ENCODE data around the gene ARFIP1.
"Not testable (repeated sequence)": the region's sequence is repeated elsewhere in the genome, so short reads cannot be mapped to it uniquely, and the experiment has no call there.

Gene ARFIP1

DNA sequence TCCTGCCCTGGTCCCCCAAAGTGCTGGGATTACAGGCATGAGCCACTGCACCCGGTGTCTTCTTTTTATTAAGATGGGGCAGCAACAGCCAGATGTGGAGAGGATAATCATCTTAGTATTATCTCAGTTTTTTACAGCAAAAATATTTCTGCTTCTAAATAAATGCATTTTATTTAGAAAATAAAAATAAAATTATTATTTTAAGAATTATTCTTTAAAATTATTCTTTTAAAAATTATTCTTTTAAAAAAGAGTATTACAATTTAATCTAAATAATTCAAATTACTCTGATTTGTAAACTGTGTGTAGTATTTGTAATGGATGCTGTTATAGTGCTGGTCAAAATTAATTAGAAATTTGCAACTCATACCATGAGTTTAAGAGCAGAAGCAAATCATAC lies 67.6 kb downstream of the ARFIP1 start:
- no peak for DNase-seq (ENCODE audit: low spot score)

- no peak for DNase-seq (ENCODE audit: low spot score)
These were observed 68.8 kb downstream of the ARFIP1 start for GRCh38 chr4:152848508-152848907.

- no peak for DNase-seq (ENCODE audit: low spot score)
These were observed 69.6 kb downstream of the ARFIP1 start for GRCh38 chr4:152849350-152849749.

DNA sequence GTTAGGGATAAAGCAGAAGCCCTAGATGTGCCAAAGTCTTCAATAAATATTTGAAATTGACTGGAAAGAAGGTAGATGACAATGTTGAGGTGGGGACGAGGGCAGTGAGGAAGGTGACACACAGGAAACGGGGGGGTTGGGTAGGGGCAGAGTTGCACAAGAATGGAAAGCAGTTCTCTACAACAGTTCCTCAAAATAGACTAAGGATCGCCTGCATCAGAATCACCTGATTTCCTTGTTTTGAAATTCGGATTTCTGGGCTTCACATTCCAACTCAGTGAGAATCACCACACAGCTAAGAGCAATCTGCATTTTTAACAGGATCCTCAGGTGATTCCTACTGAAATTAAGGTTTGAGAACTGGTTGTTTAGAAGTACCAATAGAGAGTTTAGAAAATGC lies 70.6 kb downstream of the ARFIP1 start:
- DNase-seq (ENCODE audit: low spot score) = no peak

DNA sequence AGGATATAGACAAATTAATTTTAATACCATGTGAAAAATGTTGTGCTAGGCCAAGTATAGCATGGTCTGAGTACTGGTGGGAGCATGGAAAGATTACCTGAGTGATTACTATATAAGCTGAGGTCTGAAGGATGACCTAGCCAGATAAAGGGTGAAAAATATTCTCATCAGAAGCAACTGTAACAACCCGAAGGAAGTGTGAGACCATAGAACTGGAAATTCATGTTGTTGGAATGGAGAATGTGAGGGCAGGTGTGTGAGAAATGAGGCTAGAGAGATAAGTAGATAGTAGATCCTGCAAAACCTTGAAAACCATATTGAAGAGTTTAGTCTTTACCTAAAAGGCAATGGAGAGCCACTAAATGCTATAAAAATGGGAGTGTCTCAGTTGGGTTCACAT lies 71.5 kb downstream of the ARFIP1 start:
- DNase-seq (ENCODE audit: low spot score) = no peak

- DNase-seq (ENCODE audit: low spot score) = no peak
These were observed 73.5 kb downstream of the ARFIP1 start for GRCh38 chr4:152853293-152853692.

DNA sequence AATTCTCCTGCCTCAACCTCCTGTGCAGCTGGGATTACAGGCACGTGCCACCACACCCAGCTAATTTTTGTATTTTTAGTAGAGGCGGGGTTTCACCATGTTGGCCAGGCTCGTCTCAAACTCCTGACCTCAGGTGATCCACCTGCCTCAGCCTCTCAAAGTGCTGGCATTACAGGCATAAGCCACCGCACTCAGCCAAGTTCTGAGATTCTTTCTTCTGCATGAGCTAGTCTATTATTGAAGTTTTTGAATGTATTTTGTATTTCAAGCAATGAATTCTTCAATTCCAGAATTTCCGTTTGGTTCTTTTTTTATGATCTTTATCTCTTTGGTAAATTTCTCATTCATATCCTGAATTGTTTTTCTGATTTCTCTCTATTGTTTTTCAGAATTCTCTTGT lies 74.3 kb downstream of the ARFIP1 start:
- DNase-seq (ENCODE audit: low spot score) = not testable (repeated sequence)

- DNase-seq (ENCODE audit: low spot score) = no peak
These were observed 77.2 kb downstream of the ARFIP1 start for GRCh38 chr4:152856960-152857359.

- no peak for DNase-seq (ENCODE audit: low spot score)
These were observed 79.2 kb downstream of the ARFIP1 start for GRCh38 chr4:152858934-152859333.

GRCh38 chr4:152860046-152860445 lies 80.3 kb downstream of the ARFIP1 start:
- no peak for DNase-seq (ENCODE audit: low spot score)

DNA sequence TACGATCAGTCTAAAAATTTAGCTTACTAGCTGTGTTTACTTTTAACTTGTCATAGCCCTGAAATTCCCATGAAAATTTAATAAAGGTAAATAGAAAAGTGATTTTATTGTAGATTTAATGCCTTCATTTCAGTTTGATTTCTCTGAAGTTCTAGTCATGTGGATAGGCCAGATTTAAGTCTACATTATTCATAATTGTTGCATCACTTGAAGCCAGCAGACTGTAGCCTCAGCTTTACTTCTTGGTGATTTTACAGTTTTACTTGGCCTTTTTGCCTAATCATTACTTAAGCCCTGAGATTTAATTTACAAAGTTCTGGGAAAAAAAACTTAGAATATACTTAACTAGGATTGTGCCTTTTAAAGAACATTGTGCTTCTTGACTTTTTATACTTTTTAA lies 82.9 kb downstream of the ARFIP1 start:
- DNase-seq (ENCODE audit: low spot score) = no peak

GRCh38 chr4:152864361-152864760 lies 84.6 kb downstream of the ARFIP1 start:
- no peak for DNase-seq (ENCODE audit: low spot score)

- DNase-seq (ENCODE audit: low spot score) = not testable (repeated sequence)
These were observed 86.8 kb downstream of the ARFIP1 start for GRCh38 chr4:152866432-152866993.

- DNase-seq (ENCODE audit: low spot score) = no peak
These were observed 90.9 kb downstream of the ARFIP1 start for GRCh38 chr4:152870606-152871005.

DNA sequence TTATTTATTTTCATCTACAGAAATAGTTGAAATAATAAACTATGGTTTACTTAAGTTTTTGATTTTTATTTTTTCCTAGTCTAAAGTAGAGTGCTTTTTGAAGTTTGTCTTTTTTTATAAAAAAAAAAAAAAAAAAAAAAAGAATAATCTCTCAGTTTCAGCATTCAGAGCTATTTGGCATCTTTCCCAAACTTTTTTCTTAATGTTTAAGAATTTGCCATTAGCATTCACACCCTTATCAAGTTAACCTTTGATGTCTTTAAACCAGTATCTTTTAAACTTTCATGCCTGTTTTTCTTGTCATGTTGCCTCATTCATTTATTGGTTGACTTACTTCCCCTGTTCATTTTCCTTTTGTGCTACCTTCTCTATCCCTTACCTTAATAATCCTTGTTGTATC lies 95.5 kb downstream of the ARFIP1 start:
- DNase-seq (ENCODE audit: low spot score) = no peak

DNA sequence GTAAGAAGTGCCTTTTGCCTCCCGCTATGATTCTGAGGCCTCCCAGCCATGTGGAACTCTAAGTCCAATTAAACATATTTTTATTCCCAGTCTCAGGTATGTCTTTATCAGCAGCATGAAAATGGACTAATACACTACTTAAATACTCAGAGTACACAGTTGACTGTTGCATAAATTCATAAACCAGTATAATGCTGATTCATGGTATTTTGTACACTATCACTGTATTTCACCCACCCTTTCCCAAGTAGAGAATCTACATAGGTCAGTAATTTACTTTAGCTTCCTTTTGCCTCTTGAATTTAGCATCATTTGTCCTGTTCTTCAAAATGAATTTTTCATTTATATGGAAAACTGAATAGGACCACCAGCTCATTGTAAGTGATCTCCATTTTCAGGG lies 98.1 kb downstream of the ARFIP1 start:
- no peak for DNase-seq (ENCODE audit: low spot score)

- no peak for DNase-seq (ENCODE audit: low spot score)
These were observed 100.5 kb downstream of the ARFIP1 start for GRCh38 chr4:152880263-152880662.

DNA sequence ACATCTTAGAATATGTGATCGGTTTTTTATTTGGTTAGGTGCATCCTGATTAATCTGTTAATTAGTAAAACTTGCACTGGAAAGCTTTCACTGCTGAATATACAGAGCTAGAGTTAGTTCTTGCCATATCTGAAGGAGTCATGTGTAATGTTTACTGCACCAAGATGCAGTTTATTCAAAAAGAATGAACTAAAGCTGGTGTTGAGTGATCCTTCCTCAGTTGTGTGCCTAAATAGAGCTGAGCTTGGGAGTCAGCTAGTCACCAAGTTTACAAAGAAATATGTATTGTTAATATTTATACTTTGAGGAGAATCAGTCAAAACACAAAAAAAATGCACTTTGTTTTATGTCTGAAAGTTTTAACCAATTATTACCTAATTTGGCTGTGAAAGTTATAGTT lies 102.2 kb downstream of the ARFIP1 start:
- no peak for DNase-seq (ENCODE audit: low spot score)

GRCh38 chr4:152885185-152885584 lies 105.4 kb downstream of the ARFIP1 start:
- DNase-seq (ENCODE audit: low spot score) = no peak

GRCh38 chr4:152886201-152886600 lies 106.4 kb downstream of the ARFIP1 start:
- no peak for DNase-seq (ENCODE audit: low spot score)

GRCh38 chr4:152887981-152888380 lies 108.2 kb downstream of the ARFIP1 start:
- no peak for DNase-seq (ENCODE audit: low spot score)

- no peak for DNase-seq (ENCODE audit: low spot score)
These were observed 113.2 kb downstream of the ARFIP1 start for GRCh38 chr4:152892974-152893373.

DNA sequence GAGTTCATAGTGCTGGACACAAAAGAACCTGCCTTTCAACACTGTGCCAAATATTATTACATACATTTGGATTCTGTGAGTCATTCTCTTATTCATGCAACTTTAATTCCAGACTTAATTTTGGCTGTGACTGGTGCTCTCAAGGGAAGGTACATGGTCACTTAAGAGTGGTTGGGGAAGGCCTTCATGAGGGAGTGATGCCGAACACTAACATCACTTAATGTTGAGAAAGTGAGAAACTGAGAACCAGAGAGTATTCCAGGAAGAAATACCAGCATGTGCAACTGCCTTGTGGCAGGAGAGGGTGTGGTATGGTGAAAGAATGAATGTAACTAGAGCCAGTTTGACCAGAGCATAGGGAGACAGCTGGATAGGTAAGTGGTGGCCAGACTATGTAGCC lies 114.9 kb downstream of the ARFIP1 start:
- DNase-seq (ENCODE audit: low spot score) = peak; percentile 45

GRCh38 chr4:152896811-152897210 lies 117.1 kb downstream of the ARFIP1 start:
- DNase-seq (ENCODE audit: low spot score) = no peak

DNA sequence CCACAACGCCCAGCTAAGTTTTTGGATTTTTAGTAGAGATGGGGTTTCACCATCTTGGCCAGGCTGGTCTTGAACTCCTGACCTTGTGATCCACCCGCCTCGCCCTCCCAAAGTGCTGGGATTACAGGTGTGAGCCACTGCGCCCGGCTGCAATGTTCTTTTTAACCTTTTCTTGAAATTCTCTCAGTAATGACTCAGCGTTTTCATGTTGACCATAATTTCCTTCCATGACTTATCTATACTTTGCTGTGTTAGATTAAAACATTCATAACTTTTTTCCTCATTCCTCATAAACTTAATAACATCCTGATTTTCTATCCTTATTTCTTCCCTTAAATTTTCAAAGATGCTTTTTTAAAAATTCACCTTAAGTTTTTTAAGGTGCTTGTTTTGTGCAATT lies 118.4 kb downstream of the ARFIP1 start:
- not testable (repeated sequence) for DNase-seq (ENCODE audit: low spot score)
